ENCODE data around the gene ANKAR. TPM values are rescaled to one million over a fixed set of nuclear protein-coding genes. Genes with fewer than 3 reads are reported as not detected.
"Not testable (repeated sequence)": the region's sequence is repeated elsewhere in the genome, so short reads cannot be mapped to it uniquely, and the experiment has no call there.

Gene ANKAR
- total and polyA plus RNA-seq, 3 donors from 2014 or later = 20.3 to 32.8 (median 22.1) TPM

DNA sequence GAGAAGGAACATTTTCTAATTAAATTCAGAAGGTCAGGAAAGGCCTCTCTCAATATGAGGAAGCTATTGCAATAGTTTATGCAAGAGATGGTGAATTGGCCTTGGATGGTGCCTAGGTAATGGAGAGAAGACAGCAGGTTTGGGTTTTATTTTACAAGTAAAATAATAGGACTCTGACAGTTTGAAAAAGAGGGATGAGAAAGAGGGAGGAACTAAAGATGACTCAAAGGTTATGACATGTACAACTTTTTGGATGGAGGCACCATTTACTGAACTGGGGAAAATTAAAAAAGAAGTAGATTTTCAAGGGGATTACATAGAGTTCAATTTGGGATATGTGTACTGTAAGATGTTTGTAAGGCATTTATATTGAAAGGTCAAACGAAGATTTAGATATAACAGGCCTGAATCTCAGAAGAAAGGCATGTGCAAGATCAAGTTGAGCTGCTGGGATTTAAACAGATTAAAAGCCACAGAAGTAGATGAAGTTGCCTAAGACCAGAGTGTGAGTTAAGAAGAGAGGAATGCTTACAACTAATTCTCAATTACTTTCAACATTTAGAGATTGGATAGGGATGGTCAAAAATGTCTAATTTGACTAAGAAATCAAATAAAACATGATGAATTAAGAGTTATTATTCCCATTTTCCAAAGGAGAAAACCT lies 25.5 kb upstream of the ANKAR start:
- Histone ChIP-seq H3K9me3 (no peaks in the 10 kb centered on the region), H3K36me3 (ENCODE audit: low read depth, missing control alignments) (no peaks in the 10 kb centered on the region), H3K27me3 (no peaks in the 10 kb centered on the region), H3K27ac (no peak overlapping the region), H3K4me1 (no peaks in the 10 kb centered on the region), H3K4me3 (no peak overlapping the region)
- DNase-seq = no peak
- intact Hi-C loops (cut with DNase I; ENCODE audit: low total_unique reads) = no loop called here
- 88 to 93% methylated on average over 1 of the region's 1 CpG for WGBS, 2 donors
- no peak for TF ChIP-seq POLR2A (IDR thresholded peaks at IDR 0.05)
- TF ChIP-seq, protein P1, sequence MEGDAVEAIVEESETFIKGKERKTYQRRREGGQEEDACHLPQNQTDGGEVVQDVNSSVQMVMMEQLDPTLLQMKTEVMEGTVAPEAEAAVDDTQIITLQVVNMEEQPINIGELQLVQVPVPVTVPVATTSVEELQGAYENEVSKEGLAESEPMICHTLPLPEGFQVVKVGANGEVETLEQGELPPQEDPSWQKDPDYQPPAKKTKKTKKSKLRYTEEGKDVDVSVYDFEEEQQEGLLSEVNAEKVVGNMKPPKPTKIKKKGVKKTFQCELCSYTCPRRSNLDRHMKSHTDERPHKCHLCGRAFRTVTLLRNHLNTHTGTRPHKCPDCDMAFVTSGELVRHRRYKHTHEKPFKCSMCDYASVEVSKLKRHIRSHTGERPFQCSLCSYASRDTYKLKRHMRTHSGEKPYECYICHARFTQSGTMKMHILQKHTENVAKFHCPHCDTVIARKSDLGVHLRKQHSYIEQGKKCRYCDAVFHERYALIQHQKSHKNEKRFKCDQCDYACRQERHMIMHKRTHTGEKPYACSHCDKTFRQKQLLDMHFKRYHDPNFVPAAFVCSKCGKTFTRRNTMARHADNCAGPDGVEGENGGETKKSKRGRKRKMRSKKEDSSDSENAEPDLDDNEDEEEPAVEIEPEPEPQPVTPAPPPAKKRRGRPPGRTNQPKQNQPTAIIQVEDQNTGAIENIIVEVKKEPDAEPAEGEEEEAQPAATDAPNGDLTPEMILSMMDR (IDR thresholded peaks at IDR 0.05) = no peak

DNA sequence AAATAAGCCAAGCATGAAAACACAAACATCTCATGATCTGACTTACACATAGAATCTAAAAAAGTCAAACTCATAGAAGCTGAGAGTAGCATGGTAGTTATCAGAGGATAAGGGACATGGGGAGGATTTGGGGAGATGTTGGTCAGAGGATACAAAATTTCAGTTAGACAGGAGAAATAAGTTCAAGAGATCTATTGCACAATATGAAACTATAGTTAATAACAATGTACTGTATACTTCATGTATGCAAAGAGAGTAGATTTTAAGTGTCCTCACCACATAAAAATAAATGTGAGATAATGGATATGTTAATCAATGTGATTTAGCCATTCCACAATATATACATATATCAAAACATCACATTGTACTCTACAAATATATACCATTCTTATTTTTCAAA lies 23.2 kb upstream of the ANKAR start:
- no peak for TF ChIP-seq POLR2A (IDR thresholded peaks at IDR 0.05)
- TF ChIP-seq, protein P1 (IDR thresholded peaks at IDR 0.05) = no peak
- DNase-seq = no peak
- H3K27me3 ChIP-seq = no peaks in the 10 kb centered on the region
- H3K4me3 ChIP-seq = no peak overlapping the region
- H3K36me3 ChIP-seq (ENCODE audit: low read depth, missing control alignments) = no peaks in the 10 kb centered on the region
- no peak overlapping the region for H3K27ac ChIP-seq
- intact Hi-C loops (cut with DNase I; ENCODE audit: low total_unique reads) = no loop called here
- H3K9me3 ChIP-seq = no peaks in the 10 kb centered on the region
- no peaks in the 10 kb centered on the region for H3K4me1 ChIP-seq

DNA sequence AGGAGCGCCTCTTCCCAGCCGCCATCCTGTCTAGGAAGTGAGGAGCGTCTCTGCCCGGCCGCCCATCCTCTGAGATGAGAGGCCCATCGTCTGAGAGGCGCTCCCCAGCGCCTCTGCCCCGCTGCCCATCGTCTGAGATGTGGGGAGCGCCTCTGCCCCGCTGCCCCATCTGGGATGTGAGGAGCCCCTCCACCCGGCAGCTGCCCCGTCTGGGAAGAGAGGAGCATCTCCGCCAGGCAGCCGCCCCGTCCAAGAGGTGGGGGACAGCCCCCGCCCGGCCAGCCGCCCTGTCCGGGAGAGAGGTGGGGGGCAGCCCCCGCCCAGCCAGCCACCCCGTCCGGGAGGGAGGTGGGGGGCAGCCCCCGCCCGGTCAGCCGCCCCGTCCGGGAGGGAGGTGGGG lies 21.0 kb upstream of the ANKAR start:
- H3K4me1 ChIP-seq; intact Hi-C loops (cut with DNase I; ENCODE audit: low total_unique reads); H3K27ac ChIP-seq; H3K9me3 ChIP-seq; DNase-seq; H3K36me3 ChIP-seq (ENCODE audit: low read depth, missing control alignments); H3K27me3 ChIP-seq: not testable (repeated sequence)
- peak overlapping the region; percentile 10 to 27 for H3K4me3 ChIP-seq
- WGBS, 2 donors = 80 to 86% methylated on average over 1 to 21 of the region's 29 CpGs

DNA sequence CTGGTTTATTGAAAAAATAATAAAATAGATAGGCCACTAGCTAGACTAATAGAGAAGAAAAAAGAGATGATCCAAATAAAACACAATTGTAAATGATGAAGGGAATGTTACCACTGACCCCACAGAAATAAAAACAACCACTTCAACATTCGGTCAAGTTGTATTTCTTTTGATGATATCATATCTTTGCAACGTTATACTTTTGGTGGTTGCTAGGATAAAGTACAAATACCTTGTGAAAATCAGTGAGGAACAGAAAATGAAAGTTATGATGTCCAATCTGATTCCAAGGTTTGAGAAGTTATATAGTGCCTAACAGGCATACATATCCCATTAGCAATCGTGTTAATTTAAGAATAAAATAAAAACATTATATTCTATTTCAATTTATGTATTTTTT lies 19.8 kb upstream of the ANKAR start:
- WGBS, 2 donors = 46 to 47% methylated on average over 3 of the region's 3 CpGs
- intact Hi-C loops (cut with DNase I; ENCODE audit: low total_unique reads) = no loop called here
- DNase-seq = no peak
- no peak for TF ChIP-seq POLR2A (IDR thresholded peaks at IDR 0.05)
- TF ChIP-seq, protein P1 (IDR thresholded peaks at IDR 0.05) = no peak
- no peaks in the 10 kb centered on the region for H3K36me3 ChIP-seq (ENCODE audit: low read depth, missing control alignments)
- H3K9me3 ChIP-seq = no peaks in the 10 kb centered on the region
- no peak overlapping the region for H3K4me3 ChIP-seq
- no peak overlapping the region for H3K27ac ChIP-seq
- peaks cover 8% of the 10 kb centered on the region for H3K4me1 ChIP-seq
- H3K27me3 ChIP-seq = no peaks in the 10 kb centered on the region

DNA sequence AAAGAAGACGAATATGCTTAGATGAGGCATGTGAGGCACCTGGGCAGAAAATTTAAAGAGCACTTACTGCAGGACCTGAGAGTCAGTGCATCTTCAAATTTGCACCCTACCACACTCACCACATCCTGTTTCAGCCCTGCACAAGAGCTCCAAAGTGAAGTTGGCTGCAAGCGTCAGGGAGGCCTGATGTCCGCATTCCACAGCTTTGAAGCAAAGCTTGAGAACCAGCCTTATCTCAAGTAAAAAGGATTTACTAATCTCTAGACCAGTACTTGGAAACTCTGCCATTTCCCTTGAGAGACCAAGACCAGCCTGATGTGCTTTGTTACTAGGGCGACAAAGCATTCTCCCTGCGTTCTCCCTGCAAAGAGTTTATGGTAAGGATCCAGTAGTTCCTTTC lies 16.6 kb upstream of the ANKAR start:
- no peak for DNase-seq
- H3K27me3 ChIP-seq = no peaks in the 10 kb centered on the region
- no peak overlapping the region for H3K4me3 ChIP-seq
- no peaks in the 10 kb centered on the region for H3K9me3 ChIP-seq
- WGBS, 2 donors = 37 to 41% methylated on average over 5 of the region's 5 CpGs
- H3K36me3 ChIP-seq (ENCODE audit: low read depth, missing control alignments) = no peaks in the 10 kb centered on the region
- H3K27ac ChIP-seq = no peak overlapping the region
- H3K4me1 ChIP-seq = peaks cover 8% of the 10 kb centered on the region
- TF ChIP-seq POLR2A (IDR thresholded peaks at IDR 0.05) = no peak
- TF ChIP-seq, protein P1 (IDR thresholded peaks at IDR 0.05) = no peak
- intact Hi-C loops (cut with DNase I; ENCODE audit: low total_unique reads) = no loop called here

Data from testis (tissue), 3 donors.